Endodermal cell (in vitro differentiated cells): ENCODE measurements around the gene GIT1. TPM values are rescaled to one million over a fixed set of nuclear protein-coding genes. Genes with fewer than 3 reads are reported as not detected.
A peak's percentile ranks its signal among the peaks of the same experiment; 100 is the strongest.

Experiments
- DNase-seq: peaks from one replicate; pipeline ENCODE4 v3.0.0-alpha.2; 2017
- H3K27ac ChIP-seq: 2 replicates; pipeline ENCODE4 v1.5.1; 2013; ENCODE audit warnings: mild to moderate bottlenecking, low read depth, low read length, moderate library complexity
- H3K27me3 ChIP-seq: 2 replicates; pipeline ENCODE4 v1.6.1; 2013; ENCODE audit warnings: mild to moderate bottlenecking, low read length, moderate library complexity; ENCODE audit not compliant: insufficient read depth, control insufficient read depth, poor library complexity, severe bottlenecking
- H3K36me3 ChIP-seq: 2 replicates; pipeline ENCODE4 v1.7.0; 2013; ENCODE audit warnings: mild to moderate bottlenecking, low read length, moderate library complexity; ENCODE audit not compliant: control insufficient read depth, insufficient read depth
- H3K4me1 ChIP-seq: one replicate; pipeline ENCODE4 v1.7.0; 2013; ENCODE audit warnings: low read length; ENCODE audit not compliant: control insufficient read depth, insufficient read depth
- H3K4me3 ChIP-seq: 2 replicates; pipeline ENCODE4 v1.5.1; 2013; ENCODE audit warnings: mild to moderate bottlenecking, low read length, moderate library complexity
- H3K9ac ChIP-seq: 2 replicates; pipeline ENCODE4 v1.6.1; 2013; ENCODE audit warnings: mild to moderate bottlenecking, low read length, moderate library complexity; ENCODE audit not compliant: poor library complexity, severe bottlenecking; ENCODE audit errors: extremely low read depth
- H3K9me3 ChIP-seq: 2 replicates; pipeline ENCODE4 v1.6.1; 2013; ENCODE audit warnings: mild to moderate bottlenecking, low read length, moderate library complexity; ENCODE audit not compliant: control insufficient read depth
- H3K27ac Mint-ChIP-seq: 2 replicates; pipeline ENCODE4 v1.8.0; 2020; ENCODE audit warnings: mixed read lengths
- H3K27me3 Mint-ChIP-seq: 2 replicates; pipeline ENCODE4 v1.8.0; 2021; ENCODE audit warnings: mild to moderate bottlenecking, mixed read lengths; ENCODE audit not compliant: insufficient read depth
- H3K36me3 Mint-ChIP-seq: 2 replicates; pipeline ENCODE4 v1.8.0; 2020; ENCODE audit warnings: low read depth, mixed read lengths
- H3K4me1 Mint-ChIP-seq: 2 replicates; pipeline ENCODE4 v1.8.0; 2020; ENCODE audit warnings: mixed read lengths
- H3K4me3 Mint-ChIP-seq: 2 replicates; pipeline ENCODE4 v1.8.0; 2020; ENCODE audit warnings: mild to moderate bottlenecking, moderate library complexity, mixed read lengths
- H3K9me3 Mint-ChIP-seq: 2 replicates; pipeline ENCODE4 v1.8.0; 2020; ENCODE audit warnings: mild to moderate bottlenecking, mixed read lengths
- WGBS, 2 experiments: methylation state at CpG; one replicate each; pipeline versions ENCODE4 v1.1.5 to v1.1.7; 2013; ENCODE audit warnings: missing lambda C conversion rate in 2 of 2, mixed read lengths in 1 of 2; ENCODE audit not compliant: insufficient coverage in 1 of 2, insufficient read length in 1 of 2; 5-methylcytosine and 5-hydroxymethylcytosine counted together
- total RNA-seq, 2 donors: library from RNA; stranded (reverse); fragmentation: NEBNext Ultra II Directional in 1 of 2; extraction: Animal tissue kit (Norgen Biotek cat#: 25700) in 1 of 2; gene quantifications; 2 replicates in 1 of 2; 3 replicates in 1 of 2; pipeline ENCODE4 v1.2.1, GENCODE V29; 2021
- TF ChIP-seq, protein P1 (sequence below): fragments of 200-600 bp; sonication (generic); conservative IDR thresholded peaks from 2 replicates; pipeline ENCODE4 v1.5.0; 2021; ENCODE audit warnings: antibody characterized with exemption, mild to moderate bottlenecking

Gene GIT1
- total RNA-seq, 2 donors from 2014 or later, result 45.0 to 61.8 TPM

DNA sequence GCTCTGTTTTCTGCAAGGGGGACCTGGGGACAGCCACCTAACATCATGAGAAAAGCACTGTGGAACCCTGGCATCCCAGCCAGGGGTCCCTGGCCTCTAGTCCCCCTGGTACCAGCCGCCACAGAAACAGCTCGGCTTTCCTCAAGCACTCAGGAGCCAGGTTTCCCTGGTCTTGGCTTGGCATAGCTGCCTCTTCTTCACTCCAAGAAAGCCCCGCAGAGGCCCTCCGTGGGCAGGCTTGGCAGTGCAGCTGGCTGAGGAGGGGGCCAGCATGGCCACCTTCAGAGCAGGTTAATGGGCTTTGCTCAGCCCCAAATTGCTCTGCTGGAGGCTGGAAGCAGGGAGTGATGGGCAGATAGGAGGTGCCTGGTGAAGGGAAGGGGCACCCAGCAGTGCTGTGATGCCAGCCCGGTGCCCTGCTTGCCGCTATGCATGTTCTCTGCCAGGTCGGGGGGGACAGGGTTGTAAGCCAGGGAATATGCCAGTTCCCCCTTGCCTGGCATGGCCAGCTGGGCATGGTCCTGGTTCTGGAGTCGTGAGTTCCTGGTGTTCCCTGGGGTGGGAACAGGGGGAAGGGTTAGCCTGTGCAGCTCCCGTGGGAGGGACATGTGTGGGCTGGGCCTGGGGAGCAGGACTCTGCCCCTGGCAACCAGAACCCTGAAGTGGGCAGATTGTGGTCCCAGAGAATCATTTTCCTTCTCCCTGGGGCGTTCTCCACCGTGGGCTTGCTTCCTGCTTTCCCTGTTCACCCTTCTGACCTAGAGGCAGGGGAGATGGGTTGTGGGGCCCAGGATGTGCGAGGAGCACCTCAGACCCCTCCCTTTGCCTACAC lies 6.7 kb upstream of the GIT1 start:
- no peaks in the 10 kb centered on the region for H3K9me3 ChIP-seq
- no peak overlapping the region for H3K4me3 Mint-ChIP-seq
- H3K27me3 Mint-ChIP-seq, result peaks cover 42% of the 10 kb centered on the region
- H3K36me3 Mint-ChIP-seq, result no peaks in the 10 kb centered on the region
- no peak overlapping the region for H3K4me3 ChIP-seq
- no peak overlapping the region for H3K27ac Mint-ChIP-seq
- no peaks in the 10 kb centered on the region for H3K9me3 Mint-ChIP-seq
- no peaks in the 10 kb centered on the region for H3K36me3 ChIP-seq
- peaks cover 8% of the 10 kb centered on the region for H3K4me1 Mint-ChIP-seq
- TF ChIP-seq, protein P1, sequence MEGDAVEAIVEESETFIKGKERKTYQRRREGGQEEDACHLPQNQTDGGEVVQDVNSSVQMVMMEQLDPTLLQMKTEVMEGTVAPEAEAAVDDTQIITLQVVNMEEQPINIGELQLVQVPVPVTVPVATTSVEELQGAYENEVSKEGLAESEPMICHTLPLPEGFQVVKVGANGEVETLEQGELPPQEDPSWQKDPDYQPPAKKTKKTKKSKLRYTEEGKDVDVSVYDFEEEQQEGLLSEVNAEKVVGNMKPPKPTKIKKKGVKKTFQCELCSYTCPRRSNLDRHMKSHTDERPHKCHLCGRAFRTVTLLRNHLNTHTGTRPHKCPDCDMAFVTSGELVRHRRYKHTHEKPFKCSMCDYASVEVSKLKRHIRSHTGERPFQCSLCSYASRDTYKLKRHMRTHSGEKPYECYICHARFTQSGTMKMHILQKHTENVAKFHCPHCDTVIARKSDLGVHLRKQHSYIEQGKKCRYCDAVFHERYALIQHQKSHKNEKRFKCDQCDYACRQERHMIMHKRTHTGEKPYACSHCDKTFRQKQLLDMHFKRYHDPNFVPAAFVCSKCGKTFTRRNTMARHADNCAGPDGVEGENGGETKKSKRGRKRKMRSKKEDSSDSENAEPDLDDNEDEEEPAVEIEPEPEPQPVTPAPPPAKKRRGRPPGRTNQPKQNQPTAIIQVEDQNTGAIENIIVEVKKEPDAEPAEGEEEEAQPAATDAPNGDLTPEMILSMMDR, result no peak
- H3K27ac ChIP-seq, result no peak overlapping the region
- no peak overlapping the region for H3K9ac ChIP-seq
- peaks cover 17% of the 10 kb centered on the region for H3K27me3 ChIP-seq
- H3K4me1 ChIP-seq, result peaks cover 5% of the 10 kb centered on the region
- peak; percentile 46 for DNase-seq
- WGBS, 2 experiments, result 82 to 89% methylated on average over 3 to 12 of the region's 12 CpGs

DNA sequence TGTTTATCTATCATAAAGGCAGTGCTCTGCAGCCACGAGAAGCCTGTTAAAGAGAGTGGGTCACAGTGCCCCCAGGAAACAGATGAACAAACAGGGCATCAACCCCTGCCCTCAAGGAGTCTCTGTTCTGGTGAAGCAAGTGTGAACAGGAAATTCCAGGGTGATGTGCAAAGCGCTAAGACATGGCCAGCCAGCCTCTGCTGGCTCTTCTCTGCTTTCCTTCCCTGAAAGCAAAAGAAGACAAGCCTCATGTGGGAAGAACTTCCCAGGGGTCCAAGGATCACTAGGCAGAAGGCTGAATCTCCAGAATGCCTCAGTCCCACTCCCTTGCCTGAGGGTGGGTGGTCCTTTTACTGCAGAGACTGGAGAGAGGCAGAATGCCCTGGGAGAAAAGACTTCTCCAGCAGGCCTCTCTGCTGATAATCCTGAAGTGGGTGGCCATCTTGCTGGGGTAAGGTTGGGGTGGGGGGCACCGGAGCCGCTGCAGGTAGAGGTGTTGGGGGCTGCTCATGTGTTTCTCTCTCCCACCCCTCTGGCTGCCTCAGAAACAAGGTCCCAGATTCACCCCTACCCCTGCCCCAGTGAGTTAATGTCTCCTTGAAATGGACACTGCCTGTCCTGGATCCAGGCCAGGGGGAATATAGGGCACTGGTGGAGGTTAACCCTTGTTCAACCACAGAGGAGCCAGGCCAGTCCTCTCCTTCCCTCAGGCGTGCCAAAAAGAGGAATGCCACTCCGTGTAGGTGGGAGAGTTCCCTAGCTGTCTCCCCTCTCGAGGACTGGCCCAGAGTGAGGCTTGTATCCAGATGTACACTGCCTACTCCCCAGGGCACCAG lies 5.9 kb upstream of the GIT1 start:
- H3K27me3 ChIP-seq, result peaks cover 22% of the 10 kb centered on the region
- peaks cover 5% of the 10 kb centered on the region for H3K4me1 ChIP-seq
- H3K9ac ChIP-seq, result no peak overlapping the region
- H3K9me3 ChIP-seq, result no peaks in the 10 kb centered on the region
- H3K27me3 Mint-ChIP-seq, result peaks cover 47% of the 10 kb centered on the region
- H3K27ac ChIP-seq, result no peak overlapping the region
- DNase-seq, result peak; percentile 46
- no peaks in the 10 kb centered on the region for H3K36me3 ChIP-seq
- no peak overlapping the region for H3K4me3 ChIP-seq
- no peak overlapping the region for H3K27ac Mint-ChIP-seq
- H3K4me1 Mint-ChIP-seq, result peaks cover 13% of the 10 kb centered on the region
- no peaks in the 10 kb centered on the region for H3K36me3 Mint-ChIP-seq
- no peak overlapping the region for H3K4me3 Mint-ChIP-seq
- no peaks in the 10 kb centered on the region for H3K9me3 Mint-ChIP-seq
- TF ChIP-seq, protein P1, result no peak
- WGBS, 2 experiments, result 78 to 80% methylated on average over 5 to 7 of the region's 7 CpGs

DNA sequence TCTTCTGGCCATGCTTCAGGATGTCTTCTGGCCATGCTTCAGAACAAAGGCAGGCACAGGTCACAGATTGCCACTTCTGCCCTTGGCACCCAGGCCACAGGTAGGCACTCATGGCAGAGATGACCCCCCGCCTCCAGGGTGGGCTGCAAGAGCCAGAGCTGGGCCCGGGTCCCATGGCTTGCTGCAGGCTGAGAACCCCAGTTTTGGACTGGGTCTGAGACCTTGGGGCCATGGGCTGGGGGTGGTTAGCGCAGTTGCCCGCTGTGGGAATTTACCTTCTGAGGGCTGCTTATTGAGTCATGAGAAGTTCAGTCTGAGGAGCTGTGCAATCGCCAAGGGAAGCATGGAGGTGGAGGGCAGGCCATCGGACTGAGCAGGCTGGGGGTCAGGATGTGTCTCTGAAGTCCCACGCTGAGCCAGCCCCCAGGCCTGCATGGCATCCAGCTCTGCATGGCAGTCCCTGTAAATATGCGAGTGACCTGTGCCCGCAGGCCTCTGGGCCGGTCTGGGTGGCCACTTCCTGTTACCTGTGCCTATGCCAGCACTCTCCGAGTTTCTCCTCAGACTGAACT lies 5.2 kb upstream of the GIT1 start:
- TF ChIP-seq, protein P1, result no peak
- Histone ChIP-seq H3K4me3 (no peak overlapping the region), H3K9me3 (no peaks in the 10 kb centered on the region), H3K36me3 (no peaks in the 10 kb centered on the region), H3K4me1 (peaks cover 5% of the 10 kb centered on the region), H3K9ac (no peak overlapping the region), H3K27me3 (peaks cover 29% of the 10 kb centered on the region), H3K27ac (no peak overlapping the region)
- H3K36me3 Mint-ChIP-seq, result no peaks in the 10 kb centered on the region
- H3K27ac Mint-ChIP-seq, result no peak overlapping the region
- H3K27me3 Mint-ChIP-seq, result peaks cover 48% of the 10 kb centered on the region
- DNase-seq, result no peak
- H3K9me3 Mint-ChIP-seq, result no peaks in the 10 kb centered on the region
- no peak overlapping the region for H3K4me3 Mint-ChIP-seq
- H3K4me1 Mint-ChIP-seq, result peaks cover 17% of the 10 kb centered on the region
- WGBS, 2 experiments, result 84 to 87% methylated on average over 6 to 11 of the region's 11 CpGs
